Skeletal muscle tissue (tissue), 4 donors: Measurements from ENCODE around the gene SLC6A3. TPM values are rescaled to one million over a fixed set of nuclear protein-coding genes. Genes with fewer than 3 reads are reported as not detected.

Source experiments
- H3K27ac ChIP-seq: one replicate; pipeline ENCODE4 v1.7.0; 2013; ENCODE audit warnings: mild to moderate bottlenecking, low read depth, low read length, inconsistent platforms
- H3K27me3 ChIP-seq, 3 donors: one replicate each; pipeline ENCODE4 v1.7.0; 2013; ENCODE audit warnings: low read length in 3 of 3; ENCODE audit not compliant: control insufficient read depth in 3 of 3, insufficient read depth in 3 of 3
- H3K36me3 ChIP-seq, 3 donors: one replicate each; pipeline ENCODE4 v1.7.0; 2013; ENCODE audit warnings: low read length in 3 of 3; ENCODE audit not compliant: control insufficient read depth in 3 of 3, insufficient read depth in 3 of 3
- H3K4me1 ChIP-seq, 3 donors: one replicate each; pipeline ENCODE4 v1.7.0; 2013; ENCODE audit warnings: low read length in 3 of 3, mild to moderate bottlenecking in 3 of 3; ENCODE audit not compliant: control insufficient read depth in 3 of 3, insufficient read depth in 3 of 3
- H3K4me3 ChIP-seq, 3 donors: one replicate each; pipeline ENCODE4 v1.7.0; 2013; ENCODE audit warnings: low read length in 3 of 3
- H3K9ac ChIP-seq, 3 donors: one replicate each; pipeline ENCODE4 v1.7.0; 2013; ENCODE audit warnings: low read length in 3 of 3, mild to moderate bottlenecking in 3 of 3, moderate library complexity in 2 of 3, low read depth in 1 of 3
- H3K9me3 ChIP-seq, 3 donors: one replicate each; pipeline ENCODE4 v1.7.0; 2013; ENCODE audit warnings: low read length in 3 of 3; ENCODE audit not compliant: control insufficient read depth in 3 of 3
- total RNA-seq: library from RNA; depleted of rRNA; stranded (reverse); fragments of >200 nt; gene quantifications from one replicate; pipeline ENCODE4 v1.2.3, GENCODE V29; 2014
- donor health status: Osteomylitis.

SLC6A3 gene
- total RNA-seq, 1 donor from 2014 or later: not detected

DNA sequence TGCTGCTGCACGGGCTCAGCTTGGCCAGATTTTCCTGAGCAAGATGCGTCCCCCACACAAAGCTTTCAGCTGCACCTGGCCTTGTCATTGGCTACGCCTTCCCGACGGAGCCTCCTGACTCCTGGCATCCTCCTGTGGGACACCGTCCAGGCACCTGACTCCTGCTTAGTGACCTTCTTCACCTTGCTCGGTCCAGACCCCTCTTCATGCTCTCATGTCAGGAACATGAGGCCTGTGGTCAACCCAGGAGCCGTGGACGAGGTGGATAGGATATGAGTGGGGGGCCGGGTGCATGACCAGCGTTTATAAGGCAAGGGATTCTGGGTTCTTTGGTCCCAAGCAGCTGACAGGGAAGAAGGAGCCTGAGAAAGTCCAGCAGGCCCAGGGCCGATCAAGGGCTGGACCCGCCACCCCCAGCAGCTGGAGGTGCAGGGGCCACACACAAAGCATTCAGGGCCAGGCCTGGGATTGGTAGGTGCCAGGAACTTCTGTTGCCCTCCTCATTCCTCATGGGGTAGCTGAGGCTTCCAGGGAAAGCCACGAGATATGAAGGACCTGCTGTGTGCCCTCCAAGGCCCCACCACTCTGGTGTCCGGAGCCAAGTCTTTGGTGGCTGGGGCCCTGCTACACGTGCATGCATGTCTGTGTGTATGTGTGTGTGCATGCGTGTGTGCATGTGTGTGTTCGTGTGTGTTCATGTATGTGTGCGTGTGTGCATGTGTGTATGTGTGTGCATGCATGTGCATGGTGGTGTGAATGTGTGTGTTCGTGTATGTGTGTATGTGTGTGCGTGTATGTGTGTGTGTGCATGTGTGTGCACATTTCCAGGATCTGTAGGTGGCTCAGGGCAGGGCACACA, 34.9 kb downstream of the SLC6A3 start:
- peaks cover 23 to 55% (median 52%) of the 10 kb centered on the region in 3 donors for H3K27me3 ChIP-seq
- no peak overlapping the region for H3K27ac ChIP-seq
- H3K36me3 ChIP-seq: no peaks in the 10 kb centered on the region
- H3K4me1 ChIP-seq: no peaks in the 10 kb centered on the region
- H3K9ac ChIP-seq: no peak overlapping the region
- H3K9me3 ChIP-seq: no peaks in the 10 kb centered on the region
- no peak overlapping the region for H3K4me3 ChIP-seq

DNA sequence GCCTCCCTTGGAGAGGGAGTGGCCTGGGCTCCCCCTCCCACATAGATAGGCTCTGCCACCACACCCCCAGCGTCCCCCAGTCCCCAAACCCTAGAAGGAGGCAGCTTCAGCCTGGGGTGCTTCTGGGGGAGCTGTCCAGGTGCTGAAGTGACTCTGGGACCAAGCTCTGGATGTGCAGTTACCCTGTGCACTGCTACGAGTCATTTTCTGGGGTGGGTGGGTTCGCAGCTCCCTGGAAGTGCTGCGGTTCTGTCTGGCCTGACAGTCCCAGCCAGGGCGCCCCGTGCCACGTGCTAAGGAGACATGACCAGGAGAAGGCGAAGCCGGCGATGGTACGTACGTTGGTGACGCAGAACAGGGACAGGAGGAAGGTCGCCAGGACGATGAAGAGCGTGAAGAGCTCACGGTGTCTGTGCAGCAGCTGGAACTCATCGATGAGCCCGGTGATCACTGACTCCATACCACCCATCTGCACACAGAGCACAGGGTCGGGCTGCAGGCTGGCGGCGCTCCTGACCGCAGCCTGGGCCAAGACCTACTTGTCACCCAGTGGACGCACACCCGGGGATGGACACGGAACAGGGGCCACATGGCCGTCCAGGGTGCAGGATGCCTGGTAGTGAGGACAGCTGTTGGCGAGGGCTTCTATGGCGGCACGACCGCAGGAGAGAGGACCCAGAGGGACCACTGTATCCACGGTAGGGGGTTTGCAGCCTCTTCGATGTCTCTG, 35.7 kb downstream of the SLC6A3 start:
- Histone ChIP-seq H3K4me3 (no peak overlapping the region), H3K9ac (no peak overlapping the region), H3K9me3 (no peaks in the 10 kb centered on the region), H3K27ac (no peak overlapping the region), H3K4me1 (no peaks in the 10 kb centered on the region), H3K27me3 (peaks cover 23 to 55% (median 46%) of the 10 kb centered on the region in 3 donors), H3K36me3 (no peaks in the 10 kb centered on the region)

DNA sequence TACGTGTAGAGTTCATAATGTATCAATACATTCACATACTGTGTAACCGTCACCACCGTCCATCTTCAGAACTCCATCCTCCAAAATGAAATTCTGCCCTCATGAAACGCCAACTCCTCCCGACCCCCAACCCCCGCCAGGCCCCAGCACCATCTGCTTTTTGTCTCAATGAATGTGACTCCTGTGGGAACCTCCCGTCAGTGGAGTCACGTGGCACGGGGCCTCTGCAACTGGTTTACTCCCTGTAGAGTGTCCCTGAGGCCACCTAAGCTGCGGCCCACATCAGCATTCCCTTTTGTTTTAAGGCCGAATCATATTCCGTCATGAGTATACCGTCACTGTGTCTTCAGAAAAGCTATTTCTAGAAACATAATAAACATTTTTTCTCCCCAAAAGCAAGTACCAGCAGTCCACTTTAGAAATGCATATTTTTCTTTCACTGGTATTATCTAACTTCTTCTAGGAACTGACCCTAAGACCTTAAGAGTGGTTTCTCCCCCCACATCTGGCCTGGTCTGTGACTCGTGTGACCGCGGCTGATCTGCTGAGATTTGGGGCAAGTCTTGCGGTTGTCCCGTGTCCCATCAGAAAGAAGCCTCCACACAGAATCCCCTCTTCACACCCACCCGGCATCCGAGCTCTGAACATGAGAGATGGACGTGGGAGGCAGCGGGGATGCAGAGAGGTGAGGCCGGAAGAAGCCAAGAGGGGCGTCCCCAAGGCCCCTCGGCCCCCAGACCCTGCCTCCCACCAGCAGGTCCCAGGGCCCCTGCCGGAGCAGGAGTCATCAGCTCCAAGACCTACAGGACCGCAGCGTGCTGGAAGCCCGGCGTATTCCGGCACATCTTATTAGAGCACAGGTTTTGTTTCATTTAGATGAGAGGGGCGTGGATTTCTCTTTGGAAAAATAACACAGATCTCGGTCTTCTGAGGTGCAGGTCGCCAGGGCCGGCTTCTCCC, 38.3 kb downstream of the SLC6A3 start:
- no peaks in the 10 kb centered on the region for H3K9me3 ChIP-seq
- no peak overlapping the region for H3K4me3 ChIP-seq
- no peaks in the 10 kb centered on the region for H3K4me1 ChIP-seq
- H3K9ac ChIP-seq: no peak overlapping the region
- H3K36me3 ChIP-seq: no peaks in the 10 kb centered on the region
- peaks cover 25 to 50% (median 44%) of the 10 kb centered on the region in 3 donors for H3K27me3 ChIP-seq
- H3K27ac ChIP-seq: no peak overlapping the region

DNA sequence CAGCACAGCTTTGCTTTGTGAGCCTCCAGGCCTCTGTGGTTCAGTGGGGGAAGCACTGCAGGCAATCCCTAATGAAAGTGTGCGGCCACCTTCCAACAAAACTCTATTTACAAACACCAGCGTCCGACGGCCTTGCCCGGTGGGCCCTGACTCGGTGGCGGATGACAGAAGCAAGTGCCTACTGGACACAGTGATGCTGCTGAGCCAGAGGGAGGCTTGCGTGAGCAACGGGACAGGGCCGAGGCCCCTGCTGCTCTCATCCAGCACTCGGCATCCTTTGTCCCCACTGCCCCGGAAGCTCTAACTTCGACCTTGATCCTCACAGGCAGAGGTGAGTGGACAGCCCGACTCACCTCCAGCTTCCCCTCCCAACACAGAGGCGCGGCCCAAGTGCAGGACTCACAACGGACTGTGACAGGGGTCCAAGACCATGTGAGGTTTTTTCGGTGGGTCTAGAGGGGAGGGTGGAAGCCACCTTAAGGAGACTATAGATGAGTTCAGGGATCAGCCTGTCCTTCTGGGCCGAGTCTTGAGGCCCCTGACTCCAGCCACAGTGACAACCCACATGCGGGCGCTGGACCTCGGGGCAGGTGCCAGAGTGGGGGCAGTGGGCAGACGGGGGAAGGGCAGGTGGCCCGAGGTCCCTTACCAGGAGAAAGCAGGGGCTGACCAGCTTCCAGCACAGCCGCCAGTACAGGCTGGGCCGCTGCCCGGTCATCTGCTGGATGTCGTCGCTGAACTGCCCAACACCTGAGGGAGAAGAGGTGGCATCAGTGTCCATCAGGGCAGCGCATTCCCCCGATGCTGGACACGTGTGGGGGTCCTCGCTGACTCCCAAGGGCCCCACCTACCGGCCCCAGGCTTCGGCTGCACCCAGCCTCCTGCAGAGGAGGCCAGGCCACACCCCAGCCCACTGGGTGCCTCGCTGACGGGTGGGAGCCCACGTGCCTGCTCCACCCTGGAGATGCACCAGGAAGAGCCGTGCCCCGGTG, 39.4 kb downstream of the SLC6A3 start:
- Histone ChIP-seq H3K4me1 (no peaks in the 10 kb centered on the region), H3K4me3 (no peak overlapping the region), H3K27ac (no peak overlapping the region), H3K36me3 (no peaks in the 10 kb centered on the region), H3K27me3 (peaks cover 22 to 48% (median 44%) of the 10 kb centered on the region in 3 donors), H3K9ac (no peak overlapping the region), H3K9me3 (no peaks in the 10 kb centered on the region)

DNA sequence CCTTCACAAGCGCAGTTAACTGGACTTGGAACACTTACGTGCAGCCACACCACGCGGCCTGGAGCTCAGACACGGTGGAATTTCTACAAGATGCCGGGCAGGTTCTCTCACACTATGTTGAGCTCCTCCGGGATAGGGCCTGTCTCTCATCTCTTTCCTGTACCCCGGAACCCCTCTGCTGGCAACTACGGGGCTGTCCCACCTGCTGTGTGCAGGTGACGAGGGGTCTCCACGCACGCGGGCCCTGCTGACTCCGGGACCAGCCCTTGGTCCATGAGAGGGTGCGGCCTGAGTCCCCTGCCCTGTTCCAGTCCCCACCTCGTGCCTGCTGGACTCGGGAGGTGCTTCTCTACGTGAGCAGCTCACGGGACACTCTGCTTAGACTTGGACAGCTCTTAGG, 40.1 kb downstream of the SLC6A3 start:
- H3K27me3 ChIP-seq: peaks cover 22 to 43% (median 40%) of the 10 kb centered on the region in 3 donors
- no peaks in the 10 kb centered on the region for H3K4me1 ChIP-seq
- no peak overlapping the region for H3K4me3 ChIP-seq

DNA sequence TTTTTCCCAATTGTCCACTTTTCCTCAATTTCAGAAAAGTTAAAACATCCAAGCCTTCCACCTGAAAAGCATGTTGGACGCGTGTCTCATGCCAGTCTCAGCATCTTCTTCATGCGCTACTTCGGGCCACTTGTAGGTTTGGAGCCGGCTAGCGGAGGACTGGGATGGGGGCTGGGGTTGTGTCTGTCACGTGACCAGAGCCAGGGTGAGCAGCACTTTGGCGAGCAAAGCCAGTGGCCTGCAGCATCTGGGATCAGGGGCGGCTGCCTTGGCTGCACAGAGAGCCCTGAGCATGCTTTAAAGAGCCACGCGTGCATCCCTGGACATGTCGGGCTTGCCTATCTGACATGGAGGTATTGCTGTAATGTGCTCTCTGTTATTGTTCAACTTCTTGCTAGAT, 41.2 kb downstream of the SLC6A3 start:
- Histone ChIP-seq H3K4me1 (no peaks in the 10 kb centered on the region), H3K36me3 (no peaks in the 10 kb centered on the region), H3K4me3 (no peak overlapping the region), H3K27ac (no peak overlapping the region), H3K9ac (no peak overlapping the region), H3K9me3 (no peaks in the 10 kb centered on the region), H3K27me3 (peaks cover 15 to 38% (median 32%) of the 10 kb centered on the region in 3 donors)

More for the DNA sequence above, 40.1 kb downstream of the SLC6A3 start:
- Histone ChIP-seq H3K9ac (no peak overlapping the region), H3K9me3 (no peaks in the 10 kb centered on the region), H3K36me3 (no peaks in the 10 kb centered on the region), H3K27ac (no peak overlapping the region)

DNA sequence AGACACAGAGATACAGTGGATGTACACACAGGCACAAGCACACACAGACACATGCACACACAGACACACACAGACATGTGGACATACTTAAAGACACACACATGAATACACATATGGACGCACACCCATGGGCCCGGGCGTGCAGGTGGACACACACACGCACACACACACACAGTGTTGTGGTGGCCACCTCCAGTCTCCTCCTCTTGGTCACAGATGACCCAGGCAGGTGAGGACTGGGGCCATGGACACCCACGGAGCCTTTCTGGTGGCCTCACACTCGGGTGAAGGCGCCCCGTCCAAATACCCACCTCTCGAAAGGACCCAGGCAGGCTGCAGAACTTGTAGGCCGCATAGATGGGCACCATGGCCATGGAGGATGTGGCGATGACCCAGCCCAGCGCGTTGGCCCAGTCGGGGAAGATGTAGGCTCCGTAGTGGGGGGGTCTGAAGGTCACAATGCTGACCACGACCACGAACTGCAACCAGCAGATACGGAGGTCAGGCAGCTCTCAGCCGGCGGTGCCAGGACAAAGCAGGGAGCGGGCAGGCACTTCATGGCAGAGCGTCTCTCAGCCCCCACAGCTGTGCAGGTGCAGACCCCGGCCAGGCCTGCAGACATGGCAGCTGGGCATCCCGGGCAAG, 42.5 kb downstream of the SLC6A3 start:
- Histone ChIP-seq H3K27me3 (peaks cover 10 to 28% (median 24%) of the 10 kb centered on the region in 3 donors), H3K27ac (no peak overlapping the region)

DNA sequence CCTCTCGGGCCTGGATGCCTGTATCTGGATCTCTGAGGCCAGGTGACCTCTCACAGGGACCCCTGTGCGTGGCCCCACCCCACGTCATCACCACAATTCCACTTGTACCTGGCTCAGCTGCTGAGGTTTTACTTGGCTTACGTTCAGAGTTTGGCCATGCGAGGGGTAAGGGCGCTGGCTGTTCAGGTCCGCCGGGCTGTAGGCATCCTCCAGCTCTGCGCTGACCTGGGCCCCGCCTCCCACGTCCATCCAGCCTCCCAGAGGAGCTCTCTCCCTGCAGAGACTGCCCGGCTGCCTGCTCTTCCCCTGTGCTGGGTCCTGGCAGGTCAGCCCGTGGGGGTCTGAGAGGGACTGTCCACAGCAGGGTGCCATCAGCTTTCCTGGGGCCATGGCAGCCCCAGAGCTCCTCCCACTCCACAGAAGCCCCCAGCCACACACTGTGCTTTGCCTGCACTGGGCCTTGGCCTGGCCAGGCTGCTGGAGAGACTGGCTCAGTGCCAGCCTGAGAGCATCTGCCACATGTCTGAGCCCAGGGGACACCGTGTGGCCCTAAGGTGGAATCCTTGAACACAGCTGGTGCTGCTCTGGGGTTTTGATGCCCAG, 43.6 kb downstream of the SLC6A3 start:
- Histone ChIP-seq H3K27ac (no peak overlapping the region), H3K9me3 (no peaks in the 10 kb centered on the region), H3K4me3 (no peak overlapping the region), H3K27me3 (peaks cover 13 to 31% (median 24%) of the 10 kb centered on the region in 3 donors), H3K4me1 (no peaks in the 10 kb centered on the region), H3K36me3 (no peaks in the 10 kb centered on the region), H3K9ac (no peak overlapping the region)

More for the DNA sequence above, 42.5 kb downstream of the SLC6A3 start:
- H3K9me3 ChIP-seq: no peaks in the 10 kb centered on the region
- H3K36me3 ChIP-seq: no peaks in the 10 kb centered on the region
- no peaks in the 10 kb centered on the region for H3K4me1 ChIP-seq
- H3K4me3 ChIP-seq: no peak overlapping the region
- H3K9ac ChIP-seq: no peak overlapping the region
